NB4 (cell line): ENCODE data around the gene TCF25.

Source experiments
- MYC ChIP-seq: IDR thresholded peaks from 2 replicates; pipeline ENCODE4 v1.6.1; 2011; ENCODE audit warnings: low read depth, low read length
- POLR2A ChIP-seq: IDR thresholded peaks from 2 replicates; pipeline ENCODE4 v1.6.1; 2011; ENCODE audit warnings: mild to moderate bottlenecking; ENCODE audit not compliant: insufficient read length; ENCODE audit errors: extremely low read depth
- TF ChIP-seq, protein P1 (sequence below): IDR thresholded peaks from one replicate; pipeline ENCODE4 v1.5.1; 2012; ENCODE audit warnings: low read depth, low read length
- TF ChIP-seq, protein P2 (sequence below): IDR thresholded peaks from 2 replicates; pipeline ENCODE4 v1.6.1; 2011; ENCODE audit warnings: low read depth, low read length

- TF ChIP-seq, protein P1, sequence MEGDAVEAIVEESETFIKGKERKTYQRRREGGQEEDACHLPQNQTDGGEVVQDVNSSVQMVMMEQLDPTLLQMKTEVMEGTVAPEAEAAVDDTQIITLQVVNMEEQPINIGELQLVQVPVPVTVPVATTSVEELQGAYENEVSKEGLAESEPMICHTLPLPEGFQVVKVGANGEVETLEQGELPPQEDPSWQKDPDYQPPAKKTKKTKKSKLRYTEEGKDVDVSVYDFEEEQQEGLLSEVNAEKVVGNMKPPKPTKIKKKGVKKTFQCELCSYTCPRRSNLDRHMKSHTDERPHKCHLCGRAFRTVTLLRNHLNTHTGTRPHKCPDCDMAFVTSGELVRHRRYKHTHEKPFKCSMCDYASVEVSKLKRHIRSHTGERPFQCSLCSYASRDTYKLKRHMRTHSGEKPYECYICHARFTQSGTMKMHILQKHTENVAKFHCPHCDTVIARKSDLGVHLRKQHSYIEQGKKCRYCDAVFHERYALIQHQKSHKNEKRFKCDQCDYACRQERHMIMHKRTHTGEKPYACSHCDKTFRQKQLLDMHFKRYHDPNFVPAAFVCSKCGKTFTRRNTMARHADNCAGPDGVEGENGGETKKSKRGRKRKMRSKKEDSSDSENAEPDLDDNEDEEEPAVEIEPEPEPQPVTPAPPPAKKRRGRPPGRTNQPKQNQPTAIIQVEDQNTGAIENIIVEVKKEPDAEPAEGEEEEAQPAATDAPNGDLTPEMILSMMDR: no peak
- no peak for TF ChIP-seq MYC
- TF ChIP-seq, protein P2, sequence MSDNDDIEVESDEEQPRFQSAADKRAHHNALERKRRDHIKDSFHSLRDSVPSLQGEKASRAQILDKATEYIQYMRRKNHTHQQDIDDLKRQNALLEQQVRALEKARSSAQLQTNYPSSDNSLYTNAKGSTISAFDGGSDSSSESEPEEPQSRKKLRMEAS: no peak
- TF ChIP-seq POLR2A: no peak
These were observed 10.6 kb downstream of the TCF25 start for GRCh38 chr16:89884041-89884421.
